OCI-LY7 (cell line): ENCODE data around the gene KDELR1.

ENCODE experiments used
- CTCF ChIP-seq: fragments of 200-600 bp; sonication (generic); conservative IDR thresholded peaks from 2 replicates; pipeline ENCODE4 v1.5.1; 2014; ENCODE audit warnings: mild to moderate bottlenecking, antibody characterized with exemption, low read length, moderate library complexity, mixed read lengths
- EZH2phosphoT487 ChIP-seq: fragments of 200-600 bp; sonication (generic); IDR thresholded peaks from 2 replicates; pipeline ENCODE4 v1.6.1; 2018; ENCODE audit warnings: low read depth, borderline replicate concordance, mild to moderate bottlenecking, mixed run types, antibody characterized with exemption, low read length, moderate library complexity, mixed read lengths

- TF ChIP-seq CTCF: no peak
- TF ChIP-seq EZH2phosphoT487: no peak
These were observed 6.1 kb upstream of the KDELR1 start for GRCh38 chr19:48397263-48398101.
